22Rv1 (cell line): ENCODE results near the gene TSPAN9.

Experiments
- CTCF ChIP-seq: fragments of 450-650 bp; IDR thresholded peaks from 2 replicates; pipeline ENCODE4 v1.5.1; 2017; ENCODE audit warnings: mild to moderate bottlenecking
- ZFX ChIP-seq: fragments of 450-650 bp; IDR thresholded peaks from 2 replicates; pipeline ENCODE4 v1.6.1; 2017; ENCODE audit warnings: antibody characterized with exemption, borderline replicate concordance

GRCh38 chr12:3168223-3169221 is 91.3 kb downstream of the TSPAN9 start:
- TF ChIP-seq CTCF: no peak
- no peak for TF ChIP-seq ZFX
